Dedifferentiated amniotic fluid mesenchymal stem cell (primary cell): ENCODE data around the gene PRKCA.

Experiments
- DNase-seq: peaks from one replicate; pipeline ENCODE4 v3.0.0-alpha.2; 2016; ENCODE audit errors: extremely low spot score

The PRKCA gene

DNA sequence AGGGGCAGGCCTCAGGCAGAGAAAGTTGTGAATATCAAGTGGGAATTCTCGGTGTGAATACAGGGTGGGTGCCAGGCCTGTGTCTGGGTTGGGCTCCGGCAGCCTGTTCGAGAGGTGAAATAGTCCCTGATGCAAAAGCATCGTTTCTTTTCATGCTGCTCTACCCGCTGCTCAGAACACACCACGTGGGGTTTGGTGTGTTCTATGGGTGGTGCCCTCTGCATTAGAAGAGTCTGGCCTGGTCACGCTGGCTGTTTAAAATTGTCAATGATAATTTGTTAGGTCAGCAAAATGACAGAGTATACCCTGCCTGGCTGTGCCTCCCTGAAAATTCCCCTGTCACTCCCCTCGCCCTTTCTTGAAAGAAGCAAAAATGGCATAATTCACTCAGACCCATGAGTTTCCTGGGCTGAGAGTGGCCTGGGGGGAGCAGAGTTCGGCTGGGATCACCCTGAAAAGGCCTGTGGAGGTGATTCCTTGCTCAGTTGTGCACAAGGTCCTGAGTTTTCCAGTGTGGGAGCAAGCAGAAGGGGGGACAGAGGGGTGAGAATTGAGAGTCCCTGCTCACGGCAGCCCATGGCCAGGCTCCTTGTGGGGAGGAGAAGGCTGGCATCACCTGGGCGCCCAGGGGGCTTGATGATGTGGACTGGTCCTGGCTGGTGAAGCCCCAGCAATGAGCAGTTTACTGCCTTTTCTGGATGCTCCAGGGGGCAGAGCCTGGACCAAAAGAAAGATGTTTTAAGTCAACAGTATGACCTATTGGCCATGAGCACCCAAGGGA lies 535.7 kb downstream of the PRKCA start:
- no peak for DNase-seq

DNA sequence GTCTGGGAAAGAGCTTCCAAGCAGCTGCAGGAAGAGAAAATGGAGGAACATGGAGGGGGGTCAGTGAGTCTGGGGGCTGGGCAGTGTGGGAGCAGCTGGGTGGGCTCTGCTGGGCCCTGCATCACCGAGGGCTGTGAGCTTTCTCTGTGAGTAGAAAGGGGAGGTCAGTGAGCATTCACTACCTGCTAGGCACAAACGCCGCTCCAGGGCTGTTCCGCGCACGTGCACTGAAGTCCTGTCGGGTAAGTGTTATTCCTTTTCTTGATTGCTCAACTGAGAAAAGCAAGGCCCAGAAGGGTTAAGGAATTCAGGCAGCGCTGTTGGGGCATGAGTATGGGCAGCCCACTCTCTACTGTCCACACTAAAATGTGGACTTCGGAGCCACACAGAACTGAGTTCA lies 537.2 kb downstream of the PRKCA start:
- no peak for DNase-seq

DNA sequence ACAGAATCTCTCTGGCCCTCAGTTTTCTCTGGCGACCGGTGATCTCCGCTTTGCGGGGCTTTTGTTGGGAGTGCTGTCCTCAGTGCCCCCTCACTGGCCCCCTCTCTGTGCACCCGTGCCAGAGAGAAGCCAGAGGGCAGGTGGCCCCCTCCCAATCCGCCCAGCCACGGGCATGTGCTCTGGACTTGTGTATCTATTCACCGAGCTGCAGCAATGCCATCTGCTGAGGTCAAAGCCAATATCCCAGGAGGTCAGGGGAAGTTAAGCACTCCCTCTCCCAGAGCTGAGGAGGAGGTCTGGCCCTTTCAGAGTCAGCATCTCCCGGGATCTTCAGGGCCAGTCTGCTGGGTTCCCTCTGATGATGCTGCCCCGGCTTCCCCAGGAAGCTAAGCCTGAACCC lies 537.6 kb downstream of the PRKCA start:
- DNase-seq: no peak

DNA sequence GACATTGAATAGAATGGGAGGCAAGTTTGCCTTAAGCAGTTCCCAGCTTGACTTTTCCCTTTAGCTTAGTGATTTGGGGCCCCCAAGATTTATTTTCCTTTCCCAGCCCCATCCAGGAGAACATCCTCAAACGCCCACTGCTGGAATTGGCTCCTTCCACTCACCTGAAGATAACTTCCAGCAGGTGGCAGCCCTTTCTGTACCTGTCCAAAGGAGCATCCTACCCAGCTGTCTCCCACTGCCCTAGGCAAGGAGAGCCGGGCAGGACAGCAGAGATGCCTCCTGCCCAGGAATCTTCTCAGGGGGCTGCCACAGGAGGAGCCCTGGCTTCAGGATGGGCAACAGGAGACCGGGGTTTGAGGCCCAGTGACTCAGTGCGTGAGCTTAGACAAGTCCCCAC lies 538.9 kb downstream of the PRKCA start:
- DNase-seq: no peak

DNA sequence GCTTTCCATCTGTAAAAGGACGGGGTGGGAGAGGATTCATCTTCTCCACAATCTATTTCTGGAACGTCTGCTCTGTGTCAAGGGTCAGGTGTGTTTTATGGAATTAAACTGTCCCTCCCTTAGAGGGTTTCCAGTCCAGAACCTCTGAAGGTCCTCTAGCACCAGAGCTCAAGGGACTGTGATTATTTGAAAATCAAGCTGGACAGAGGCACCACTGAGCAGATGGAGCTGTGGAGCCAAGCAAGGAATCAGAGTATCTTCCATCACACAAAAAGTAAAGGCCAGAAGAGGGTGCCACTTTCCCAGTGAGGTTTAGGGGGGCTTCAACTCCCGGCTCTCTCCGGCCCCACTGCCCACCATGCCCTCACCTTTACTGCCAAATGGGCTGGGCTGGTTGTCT lies 539.3 kb downstream of the PRKCA start:
- DNase-seq: no peak

DNA sequence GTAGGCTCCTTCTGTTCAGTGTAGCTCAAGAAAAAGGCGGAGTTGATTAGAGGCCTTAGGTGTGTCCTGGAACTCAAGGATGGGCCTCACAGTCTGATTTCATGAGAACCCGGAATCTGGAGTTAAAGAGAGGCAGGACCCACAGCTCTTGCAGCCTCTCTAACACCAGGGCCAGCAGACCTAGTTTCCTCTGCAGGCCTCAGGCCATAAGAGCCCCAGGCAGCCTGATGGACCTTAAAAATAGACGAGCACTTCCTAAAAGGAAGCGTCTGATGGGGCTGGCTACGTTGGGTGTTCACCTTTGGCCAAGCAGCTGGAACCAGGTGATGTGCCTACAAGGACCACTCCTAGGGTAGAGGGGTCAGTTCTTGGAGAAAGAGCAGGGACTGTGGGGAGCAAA lies 540.1 kb downstream of the PRKCA start:
- DNase-seq: no peak

DNA sequence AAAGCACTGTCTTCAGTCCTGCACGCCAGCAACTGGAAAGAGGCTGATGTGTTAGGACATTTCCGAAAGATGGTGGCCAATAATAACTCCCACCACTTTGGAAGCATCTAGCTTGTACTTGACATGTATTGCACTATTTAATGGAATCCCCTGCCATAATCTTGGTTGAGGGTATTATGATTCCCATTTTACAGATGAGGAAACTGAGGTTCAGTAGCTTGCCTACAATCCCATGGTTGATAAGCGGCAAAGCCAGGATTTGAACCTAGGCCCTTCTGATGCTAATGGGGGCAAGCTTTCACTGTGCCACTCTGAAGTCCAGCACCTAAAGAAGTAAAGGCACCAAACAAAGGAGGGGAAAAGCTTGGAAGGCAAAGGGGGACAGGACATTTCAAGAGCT lies 540.5 kb downstream of the PRKCA start:
- DNase-seq: no peak

DNA sequence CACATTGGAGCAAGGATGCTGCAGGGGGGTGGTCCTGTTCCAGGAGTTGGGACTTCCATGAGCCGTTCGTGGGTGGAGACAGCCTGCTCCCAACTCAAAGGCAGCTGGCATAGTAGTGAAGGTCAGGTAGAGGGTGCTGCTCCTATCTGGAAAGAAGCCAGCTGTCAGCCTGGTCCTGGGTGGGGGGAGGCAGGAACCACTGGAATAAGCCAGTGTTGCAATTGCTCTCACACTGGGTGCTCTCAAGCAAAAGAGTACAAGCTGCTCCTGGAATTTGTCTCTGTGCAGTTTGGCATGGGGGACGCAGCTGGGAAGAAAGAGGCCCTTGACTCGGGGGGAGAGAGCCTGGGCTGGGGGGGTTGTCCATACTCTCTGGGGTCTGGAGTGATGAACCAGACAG lies 541.2 kb downstream of the PRKCA start:
- no peak for DNase-seq

DNA sequence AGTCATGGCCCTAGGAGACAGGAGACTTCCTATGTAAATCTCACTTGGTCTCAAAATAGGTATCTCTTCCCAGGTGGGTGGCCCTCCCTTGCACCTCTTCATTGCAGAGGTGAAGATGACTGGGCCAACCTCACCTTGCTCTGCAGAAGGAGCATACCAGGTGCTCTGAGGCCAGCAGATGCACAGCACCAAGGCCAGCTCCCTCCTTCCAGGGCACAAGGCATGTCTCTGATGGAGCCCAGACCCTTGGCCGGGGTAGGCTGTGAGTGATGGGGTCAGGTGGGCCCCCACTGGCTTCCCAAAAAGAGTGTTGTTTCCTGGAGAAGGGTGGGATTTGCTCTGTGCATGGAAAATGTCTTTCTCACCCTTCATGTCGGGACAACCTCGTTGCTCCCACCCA lies 545.3 kb downstream of the PRKCA start:
- no peak for DNase-seq

DNA sequence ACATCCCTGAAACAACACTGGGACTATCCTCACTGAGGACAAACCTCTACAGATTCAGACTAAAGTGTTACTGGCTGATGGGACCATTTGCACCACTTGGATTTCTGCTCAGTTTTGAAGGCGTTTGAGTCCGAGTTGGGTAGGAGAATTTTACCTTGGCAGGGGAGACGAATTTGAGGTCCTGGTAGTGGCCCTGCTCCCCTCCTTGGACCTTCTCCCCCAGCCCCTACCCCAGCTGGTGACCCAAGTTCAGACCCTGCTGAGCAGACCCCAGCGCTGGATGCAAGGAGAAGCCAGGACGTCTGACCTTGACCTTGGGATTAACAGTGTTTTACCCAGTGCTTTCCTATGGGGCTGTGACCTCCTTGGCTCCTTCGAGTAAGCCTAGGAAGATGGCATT lies 546.1 kb downstream of the PRKCA start:
- no peak for DNase-seq

DNA sequence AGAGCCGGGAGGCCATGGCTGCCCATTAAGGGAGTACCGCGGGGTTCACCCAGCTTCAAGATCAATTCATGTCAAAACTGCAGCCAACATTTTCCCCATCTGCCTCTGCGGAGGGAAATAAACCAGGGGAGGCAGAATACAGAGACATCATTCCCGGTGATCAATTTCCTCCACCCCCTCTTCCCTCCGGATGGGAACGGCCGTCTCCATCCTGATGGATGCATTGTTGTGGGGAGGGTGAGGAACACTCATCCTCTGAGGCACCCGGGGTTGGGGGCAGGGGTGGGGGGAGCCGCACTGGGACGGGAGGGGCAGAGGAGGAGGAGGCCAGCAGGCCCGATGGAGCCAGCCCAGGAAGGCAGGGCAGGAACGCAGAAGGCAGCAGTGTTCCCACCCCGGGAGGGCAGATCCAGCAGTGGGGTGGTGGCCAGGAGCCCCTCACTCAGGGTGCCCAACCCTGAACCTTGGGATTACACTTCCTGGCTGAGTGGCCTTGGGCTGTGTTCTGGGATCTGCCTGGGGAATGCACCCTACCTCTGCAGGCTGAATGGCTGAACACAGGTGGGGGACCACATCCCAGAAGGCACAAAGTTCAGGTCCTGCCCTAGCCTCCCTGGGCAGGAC lies 546.7 kb downstream of the PRKCA start:
- no peak for DNase-seq

DNA sequence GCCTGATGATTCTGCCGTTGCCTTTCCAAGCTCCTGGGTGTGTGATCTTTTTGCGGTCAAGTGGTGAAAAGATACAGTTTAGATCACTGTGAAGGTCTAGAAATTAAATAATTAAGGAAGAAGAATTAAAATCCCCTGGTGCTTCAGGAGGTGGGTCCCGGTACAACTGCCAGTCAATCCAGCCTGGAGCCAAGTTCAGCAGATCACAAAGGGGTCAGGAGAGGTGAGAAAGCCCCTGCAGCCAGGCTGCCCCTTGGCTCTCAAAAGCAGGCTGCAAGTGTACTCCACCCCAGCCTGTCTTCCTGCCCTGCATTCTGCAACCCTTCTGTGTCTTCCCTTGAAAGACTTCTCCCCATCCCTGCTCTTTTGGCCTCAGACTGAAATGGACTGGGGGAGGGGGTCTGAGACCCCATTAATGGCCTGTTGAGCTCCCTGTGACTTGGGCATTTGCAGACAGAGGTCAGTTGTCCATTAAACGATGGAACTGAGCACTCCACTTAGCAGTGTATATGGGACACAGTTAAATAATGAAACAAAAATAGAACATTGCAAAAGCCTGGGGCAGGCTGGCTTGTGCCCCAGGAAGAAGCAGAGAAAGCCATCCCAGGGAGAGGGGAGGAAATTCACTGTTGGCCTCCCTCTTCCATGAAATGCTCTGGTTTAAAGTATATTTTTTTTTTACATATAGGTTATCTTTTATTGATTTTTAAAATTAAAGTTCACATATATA lies 547.6 kb downstream of the PRKCA start:
- DNase-seq: no peak

DNA sequence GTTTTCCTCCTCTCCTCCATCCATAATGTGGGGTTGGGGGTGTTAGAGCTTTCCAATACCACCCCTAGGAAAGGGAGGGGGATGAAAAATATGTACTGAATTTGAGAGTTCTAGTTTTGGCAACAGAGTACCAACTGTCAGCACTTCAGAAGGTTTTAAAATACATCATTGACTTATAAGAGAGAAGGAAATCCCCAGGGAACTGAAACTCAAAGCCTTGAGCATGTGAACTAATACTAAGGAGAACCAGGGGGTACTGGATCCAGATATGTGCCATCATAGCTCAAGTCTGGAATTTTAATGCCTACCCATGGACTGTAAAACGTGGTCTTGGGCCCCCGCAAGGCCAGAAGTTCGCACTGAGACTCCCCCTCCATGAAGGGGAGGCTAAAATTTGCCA lies 548.3 kb downstream of the PRKCA start:
- DNase-seq: no peak

DNA sequence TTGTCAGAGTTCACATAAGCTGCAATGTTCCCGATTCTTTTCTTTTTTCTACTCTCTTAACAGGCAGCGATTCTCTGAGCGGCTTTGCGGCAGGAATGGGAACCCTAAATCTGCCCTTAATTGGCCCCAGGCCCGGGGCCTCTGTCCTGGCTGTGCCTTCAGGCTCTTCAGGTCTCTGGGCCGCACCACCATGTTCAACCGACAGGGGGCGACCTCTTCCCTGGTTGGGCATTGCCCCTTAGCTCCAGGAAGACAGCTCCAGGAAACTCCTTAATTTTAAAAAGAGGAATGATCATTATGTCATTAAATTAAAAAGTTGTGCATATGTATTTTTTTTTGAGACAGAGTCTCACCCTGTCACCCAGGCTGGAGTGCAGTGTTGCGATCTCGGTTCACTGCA lies 552.8 kb downstream of the PRKCA start:
- no peak for DNase-seq

DNA sequence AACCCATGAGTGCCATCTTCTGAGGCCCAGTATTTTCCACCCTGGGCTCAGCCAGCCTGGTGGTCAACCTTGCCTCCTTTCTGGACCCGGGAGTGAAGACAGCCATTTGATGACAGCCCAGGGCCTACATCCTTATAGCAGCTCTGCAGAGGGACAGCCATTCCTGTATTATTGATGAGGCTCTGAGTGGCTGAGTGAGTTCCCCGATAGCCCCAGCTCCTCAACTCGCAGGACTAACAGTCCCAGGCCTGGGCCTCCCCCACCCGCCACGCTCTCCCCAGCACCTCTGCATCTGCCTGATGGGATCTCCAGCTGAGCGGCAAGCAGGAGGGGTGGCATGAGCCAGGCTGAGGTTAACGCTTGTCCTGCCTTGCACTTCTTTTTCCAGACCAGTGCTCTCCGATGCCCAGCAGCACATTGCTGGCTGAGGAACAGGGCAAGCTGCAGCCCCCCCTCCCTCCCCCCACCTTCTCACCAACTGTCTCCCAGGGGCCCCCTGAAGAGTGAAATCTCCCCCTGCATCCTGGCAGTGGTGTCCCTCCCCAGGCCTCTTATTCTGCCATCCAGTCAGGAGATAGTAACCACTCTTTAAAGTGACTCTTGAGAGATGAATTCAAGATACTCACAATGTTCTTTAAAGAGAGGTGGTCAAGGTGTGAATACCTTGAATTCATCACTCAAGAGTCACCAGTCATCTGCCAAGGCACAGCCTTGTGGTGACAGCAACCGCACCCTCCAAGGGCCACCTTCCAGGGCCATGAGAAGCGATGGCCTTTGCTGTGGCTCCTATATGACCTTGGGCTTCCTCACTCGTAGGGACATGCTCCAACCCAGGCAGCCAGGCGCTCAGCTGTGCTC lies 556.0 kb downstream of the PRKCA start:
- DNase-seq: no peak

DNA sequence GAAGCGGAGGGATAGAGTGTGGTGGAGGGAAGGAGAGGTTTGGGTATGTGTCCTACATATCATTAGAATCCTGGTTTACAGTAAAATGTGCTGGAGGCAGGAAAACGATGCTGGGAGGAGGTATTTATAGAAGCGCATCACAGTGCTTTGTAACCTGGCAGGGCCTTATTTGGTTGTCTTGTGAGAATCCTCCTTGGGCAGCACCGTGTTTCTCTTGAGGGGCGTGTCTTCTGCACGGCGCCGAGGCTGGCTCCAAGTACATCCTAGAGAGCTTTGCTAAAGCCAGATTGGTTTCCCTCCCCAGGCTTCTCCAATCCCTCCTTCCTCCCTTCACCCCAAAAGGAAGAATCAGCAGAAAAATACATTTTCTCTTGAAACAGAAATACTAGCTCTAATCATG lies 556.9 kb downstream of the PRKCA start:
- DNase-seq: no peak

DNA sequence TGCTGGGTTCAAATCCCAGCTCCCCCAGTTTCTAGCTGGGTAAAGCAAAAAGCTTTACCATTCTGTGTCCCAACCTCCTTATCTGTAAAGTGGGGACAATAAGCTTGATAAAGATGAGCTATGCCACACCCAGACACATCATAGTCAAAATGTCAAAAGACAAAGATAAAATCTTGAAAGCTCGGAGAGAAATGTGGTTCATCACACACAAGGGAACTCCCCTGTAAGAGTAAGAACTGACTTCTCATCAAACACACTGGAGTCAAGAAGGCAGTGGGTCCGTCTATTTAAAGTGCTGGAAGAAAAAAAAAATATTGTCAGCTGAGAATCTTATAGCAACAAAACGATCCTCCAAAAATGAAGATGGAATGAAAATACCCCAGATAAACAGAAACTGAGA lies 557.8 kb downstream of the PRKCA start:
- DNase-seq: no peak
